ENCODE measurements around the gene MORC4. TPM values are rescaled to one million over a fixed set of nuclear protein-coding genes. Genes with fewer than 3 reads are reported as not detected.

Gene MORC4
- total RNA-seq, 1 donor from 2014 or later: 16.3 TPM

- no peaks in the 10 kb centered on the region for H3K9me3 ChIP-seq
- no peaks in the 10 kb centered on the region for H3K27me3 ChIP-seq
- intact Hi-C loops (cut with DNase I): loop anchor here (10.0 kb wide), 1 partner anchor 58 kb away; no protein-coding TSS in a partner anchor
- no peak overlapping the region for H3K27ac ChIP-seq
- no peak for TF ChIP-seq CTCF (IDR thresholded peaks at IDR 0.05)
- no peaks in the 10 kb centered on the region for H3K4me1 ChIP-seq
- DNase-seq: no peak
- ATAC-seq: no peak
- no peak overlapping the region for H3K4me3 ChIP-seq
- no peaks in the 10 kb centered on the region for H3K36me3 ChIP-seq
These were observed 47.5 kb downstream of the MORC4 start for GRCh38 chrX:106952538-106952937.

GRCh38 chrX:106952089-106952488 lies 47.9 kb downstream of the MORC4 start:
- H3K9me3 ChIP-seq: no peaks in the 10 kb centered on the region
- no peak overlapping the region for H3K4me3 ChIP-seq
- DNase-seq (no peak), ATAC-seq (no peak)
- H3K27me3 ChIP-seq: no peaks in the 10 kb centered on the region
- no peaks in the 10 kb centered on the region for H3K36me3 ChIP-seq
- H3K4me1 ChIP-seq: no peaks in the 10 kb centered on the region
- intact Hi-C loops (cut with DNase I): loop anchor here (10.0 kb wide), 1 partner anchor 57 kb away; no protein-coding TSS in a partner anchor
- TF ChIP-seq CTCF (IDR thresholded peaks at IDR 0.05): no peak
- H3K27ac ChIP-seq: no peak overlapping the region

DNA sequence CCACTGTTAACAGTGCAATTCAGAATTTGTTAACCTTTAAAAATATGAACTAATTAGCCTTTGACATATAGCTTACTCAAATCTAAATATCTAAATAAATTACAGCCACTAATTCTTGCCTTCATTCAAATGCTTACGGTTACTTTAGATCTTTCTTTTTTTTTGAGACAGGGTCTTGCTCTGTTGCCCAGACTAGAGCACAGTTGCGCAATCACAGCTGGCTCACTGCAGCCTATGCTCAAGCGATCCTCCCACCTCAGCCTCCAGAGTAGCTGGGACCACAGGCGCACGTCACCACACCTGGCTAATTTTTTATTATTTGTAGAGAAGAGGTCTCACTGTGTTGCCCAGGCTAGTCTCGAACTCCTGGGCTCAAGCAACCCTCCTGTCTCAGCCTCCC lies 48.8 kb downstream of the MORC4 start:
- Histone ChIP-seq H3K4me3 (no peak overlapping the region), H3K27me3 (no peaks in the 10 kb centered on the region), H3K36me3 (no peaks in the 10 kb centered on the region), H3K4me1 (no peaks in the 10 kb centered on the region), H3K9me3 (no peaks in the 10 kb centered on the region), H3K27ac (no peak overlapping the region)
- ATAC-seq (no peak), DNase-seq (no peak)
- no peak for TF ChIP-seq CTCF (IDR thresholded peaks at IDR 0.05)
- intact Hi-C loops (cut with DNase I): loop anchor here (10.0 kb wide), 1 partner anchor 56 kb away; no protein-coding TSS in a partner anchor

- no peak overlapping the region for H3K27ac ChIP-seq
- no peaks in the 10 kb centered on the region for H3K9me3 ChIP-seq
- DNase-seq: no peak
- intact Hi-C loops (cut with DNase I): loop anchor here (10.0 kb wide), 1 partner anchor 56 kb away; no protein-coding TSS in a partner anchor
- no peak overlapping the region for H3K4me3 ChIP-seq
- no peak for ATAC-seq
- no peaks in the 10 kb centered on the region for H3K36me3 ChIP-seq
- no peak for TF ChIP-seq CTCF (IDR thresholded peaks at IDR 0.05)
- H3K4me1 ChIP-seq: no peaks in the 10 kb centered on the region
- H3K27me3 ChIP-seq: no peaks in the 10 kb centered on the region
These were observed 49.6 kb downstream of the MORC4 start for GRCh38 chrX:106950381-106950780.

DNA sequence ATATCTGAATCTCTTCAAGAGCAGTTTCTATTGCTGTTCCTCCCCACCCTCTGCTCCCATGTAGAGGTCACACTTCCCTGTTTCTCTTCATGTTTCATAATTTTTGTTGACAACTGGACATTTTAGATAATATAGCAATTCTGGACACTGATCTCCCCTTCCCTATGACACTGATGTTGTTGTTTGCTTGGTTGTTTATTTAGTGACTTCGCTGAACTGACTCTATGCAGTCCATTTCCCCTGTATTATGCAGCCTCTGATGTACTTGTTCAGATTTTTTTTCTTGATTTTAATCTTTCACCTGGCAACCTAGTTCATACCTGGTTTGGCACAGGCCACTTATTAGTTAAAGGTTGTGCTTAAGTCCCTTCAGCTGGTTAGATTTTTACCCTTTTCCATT lies 50.6 kb downstream of the MORC4 start:
- no peak for TF ChIP-seq CTCF (IDR thresholded peaks at IDR 0.05)
- no peaks in the 10 kb centered on the region for H3K36me3 ChIP-seq
- H3K4me3 ChIP-seq: no peak overlapping the region
- DNase-seq (no peak), ATAC-seq (no peak)
- H3K27ac ChIP-seq: no peak overlapping the region
- no peaks in the 10 kb centered on the region for H3K4me1 ChIP-seq
- H3K9me3 ChIP-seq: no peaks in the 10 kb centered on the region
- intact Hi-C loops (cut with DNase I): no loop called here
- H3K27me3 ChIP-seq: no peaks in the 10 kb centered on the region

DNA sequence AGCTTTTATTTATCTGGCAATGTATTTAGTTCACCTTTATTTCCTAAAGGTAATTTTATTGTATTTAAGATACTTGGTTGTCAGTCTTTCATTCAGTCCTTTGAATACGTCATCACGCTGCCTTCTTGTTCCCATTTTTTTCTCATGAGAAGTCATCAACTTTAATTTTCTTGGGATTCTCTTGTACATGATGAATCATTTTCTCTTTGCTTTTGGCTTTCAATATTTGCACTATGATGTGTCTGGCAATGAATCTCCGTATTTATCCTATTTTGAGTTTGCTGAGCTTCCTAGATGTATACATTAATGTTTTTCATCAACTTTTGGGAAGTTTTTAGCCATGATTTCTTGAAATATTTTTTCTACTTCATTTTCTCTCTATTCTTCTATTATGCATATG lies 51.4 kb downstream of the MORC4 start:
- no peak for TF ChIP-seq CTCF (IDR thresholded peaks at IDR 0.05)
- no peak for ATAC-seq

More for the DNA sequence above, 51.4 kb downstream of the MORC4 start:
- Histone ChIP-seq H3K27ac (no peak overlapping the region), H3K27me3 (no peaks in the 10 kb centered on the region), H3K4me3 (no peak overlapping the region), H3K36me3 (no peaks in the 10 kb centered on the region), H3K4me1 (no peaks in the 10 kb centered on the region), H3K9me3 (no peaks in the 10 kb centered on the region)
- intact Hi-C loops (cut with DNase I): no loop called here
- no peak for DNase-seq
